ENCODE data around the gene MIPOL1.

DNA sequence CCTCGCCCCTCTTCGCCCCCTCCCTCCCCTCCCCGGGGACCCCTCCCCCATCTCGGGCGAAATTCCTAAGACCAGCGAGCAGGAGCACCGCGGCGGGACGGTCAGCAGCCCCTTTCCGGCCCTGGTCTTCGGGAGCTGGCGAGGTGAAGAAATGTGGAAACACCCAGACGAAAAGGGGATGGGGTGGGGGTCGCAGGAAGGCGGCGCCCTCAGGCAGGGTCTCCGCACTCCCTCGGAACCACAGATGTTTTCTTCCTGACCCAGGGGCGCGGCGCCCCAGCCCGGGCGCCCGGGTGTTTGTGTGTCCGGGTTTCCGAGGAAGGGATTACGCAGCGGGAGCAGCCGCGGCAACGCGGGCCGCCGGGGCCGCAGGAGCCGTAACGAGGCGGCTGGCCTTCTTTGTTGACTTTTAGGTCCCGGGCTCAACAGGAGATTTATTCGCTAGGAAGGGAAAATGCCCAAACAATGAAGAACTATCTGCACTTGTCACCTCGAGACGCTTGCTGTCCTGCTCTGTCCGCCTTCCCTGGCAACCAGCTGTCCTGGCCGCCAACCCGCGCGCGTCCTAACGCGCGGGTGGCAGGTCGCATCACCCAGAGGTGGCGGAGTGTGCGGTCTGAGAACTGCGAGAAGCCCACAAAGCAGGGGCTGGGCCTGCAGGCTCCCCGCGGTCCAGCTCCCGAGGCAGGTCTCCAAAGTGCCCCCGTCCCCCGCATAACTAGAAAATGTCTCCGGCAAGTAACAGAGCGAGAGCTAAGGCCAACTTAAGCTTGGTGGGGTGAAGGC lies 390.3 kb downstream of the MIPOL1 start:
- TF ChIP-seq CTCF (conservative IDR thresholded peaks at IDR 0.05): no peak
- no peak for TF ChIP-seq EZH2 (IDR thresholded peaks at IDR 0.05; ENCODE audit: low read depth)
